GM21786 (cell line): Measurements from ENCODE around the gene KCND1.

Experiments used
- ATAC-seq: cut with Tn5 transposase; IDR thresholded peaks from one replicate; pipeline ENCODE4 v1.9.1; 2021; ENCODE audit not compliant: unreplicated experiment

The KCND1 gene

DNA sequence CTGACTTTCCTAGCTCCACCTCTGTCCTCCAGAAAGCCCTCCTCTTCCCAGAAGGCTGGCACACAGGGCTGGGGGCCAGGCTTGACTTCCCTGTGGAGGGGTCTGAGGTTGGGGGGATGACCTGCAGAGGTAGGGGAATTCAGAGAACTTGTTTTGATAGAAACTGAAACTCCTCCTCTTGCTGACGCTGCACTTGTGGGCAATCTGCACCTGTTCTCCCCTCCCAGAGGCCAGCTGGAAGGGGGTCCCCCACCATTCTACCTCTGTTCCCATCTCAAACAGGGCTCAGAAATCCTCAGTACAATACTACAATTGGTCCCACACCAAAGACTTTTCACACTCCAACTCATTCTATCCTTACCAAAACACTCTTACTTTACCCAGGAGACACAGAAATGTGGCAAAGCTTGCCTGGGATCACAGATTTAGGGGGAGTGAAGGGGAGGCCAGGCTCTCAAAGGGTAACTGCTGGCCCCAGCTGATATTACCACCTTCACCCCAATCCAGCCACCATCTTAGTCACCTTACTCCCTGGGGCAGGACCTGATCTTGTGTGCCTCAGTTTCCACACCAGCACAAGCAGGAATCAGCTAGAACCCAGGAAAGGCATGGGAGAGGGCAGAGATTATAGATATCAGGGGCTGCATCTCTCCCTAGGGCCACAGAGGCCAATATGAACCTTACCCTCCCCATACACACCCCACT, 32.8 kb downstream of the KCND1 start:
- ATAC-seq: peak; percentile 48

DNA sequence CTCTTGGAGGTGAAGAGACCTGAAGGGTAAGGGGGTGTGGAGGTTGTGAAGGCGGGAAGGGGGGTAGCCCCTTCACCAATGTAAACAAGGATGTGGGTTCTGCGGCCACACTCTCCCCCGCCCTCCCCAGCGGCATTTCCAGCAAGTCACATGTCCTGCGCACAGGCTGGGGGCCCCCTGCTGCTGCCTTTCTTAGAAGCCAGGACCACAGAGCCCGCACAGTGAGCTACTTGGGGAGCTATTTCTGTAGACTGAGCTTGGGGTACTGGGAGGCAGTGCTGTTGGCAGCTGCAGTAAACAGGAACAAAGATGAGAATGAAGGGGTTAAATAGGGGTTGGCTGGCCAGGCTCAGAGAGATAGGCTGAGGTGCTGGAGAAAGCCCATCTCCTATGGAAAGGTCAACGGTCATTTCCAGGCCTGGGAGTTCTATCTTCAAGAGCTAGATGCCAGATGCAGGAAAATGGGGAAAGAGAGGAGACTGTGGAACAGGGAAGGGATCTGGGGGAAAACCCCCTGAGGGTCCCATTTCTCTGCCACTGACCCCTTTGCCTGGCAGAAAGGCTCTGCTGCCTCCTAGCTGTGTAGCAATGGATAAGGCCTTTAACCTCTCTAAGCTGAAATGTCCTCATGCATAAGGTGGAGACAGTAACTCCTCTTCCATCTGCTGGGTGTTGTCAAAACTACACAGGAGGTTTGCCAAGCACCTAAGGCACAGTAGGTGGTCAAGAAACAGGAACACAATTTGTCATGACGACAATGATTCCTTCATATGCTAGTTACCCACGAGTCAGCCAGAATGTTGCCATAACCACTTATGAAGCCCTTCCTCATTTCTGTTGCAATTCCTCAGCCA, 34.4 kb downstream of the KCND1 start:
- ATAC-seq: peak; percentile 50

DNA sequence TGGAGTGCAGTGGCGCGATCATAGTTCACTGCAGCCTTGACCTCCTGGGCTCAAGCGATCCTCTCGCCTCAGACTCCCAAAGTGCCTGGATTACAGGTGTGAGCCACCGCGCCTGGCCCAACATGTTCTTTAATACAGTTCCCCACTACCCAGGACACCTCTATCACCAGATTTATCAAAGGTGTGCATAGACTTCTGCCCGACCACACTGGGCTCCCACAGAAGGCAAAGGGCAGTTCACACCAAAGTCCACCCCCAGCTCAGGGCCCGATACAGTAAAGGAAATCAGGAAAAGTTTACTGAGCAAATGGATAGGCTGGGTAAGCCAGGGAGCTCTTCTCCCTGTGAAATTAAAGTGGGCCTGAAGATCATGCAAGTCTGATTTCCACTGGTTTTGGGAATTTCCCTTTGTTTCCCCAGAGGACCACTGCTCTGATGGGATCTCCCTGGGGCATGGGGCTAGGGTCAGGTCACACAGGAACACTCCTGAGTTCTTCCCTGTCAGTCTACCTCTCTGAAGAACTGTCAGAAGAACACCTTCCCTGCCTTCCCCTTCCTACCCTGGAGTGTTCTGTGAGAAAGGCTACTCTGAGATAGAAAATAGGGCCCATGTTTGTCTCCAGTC, 35.1 kb downstream of the KCND1 start:
- ATAC-seq: no peak

DNA sequence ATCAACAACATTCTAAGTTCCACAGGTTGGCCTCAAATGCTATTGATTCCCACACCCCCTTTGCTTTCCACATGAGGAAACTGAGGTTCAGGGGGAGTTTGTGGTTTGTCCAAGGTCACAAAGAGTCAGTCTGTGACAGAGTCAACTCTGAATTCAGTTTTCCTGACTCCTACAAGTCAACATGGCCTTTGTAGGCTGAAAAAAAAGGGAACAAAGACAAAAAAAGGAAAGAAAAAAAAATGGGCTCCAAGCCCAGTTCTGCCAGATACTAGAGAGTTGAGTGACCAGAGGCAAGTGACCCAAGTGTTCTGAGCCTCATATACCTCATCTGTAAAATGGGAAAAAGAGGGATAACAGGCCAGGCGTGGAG, 36.4 kb downstream of the KCND1 start:
- no peak for ATAC-seq

DNA sequence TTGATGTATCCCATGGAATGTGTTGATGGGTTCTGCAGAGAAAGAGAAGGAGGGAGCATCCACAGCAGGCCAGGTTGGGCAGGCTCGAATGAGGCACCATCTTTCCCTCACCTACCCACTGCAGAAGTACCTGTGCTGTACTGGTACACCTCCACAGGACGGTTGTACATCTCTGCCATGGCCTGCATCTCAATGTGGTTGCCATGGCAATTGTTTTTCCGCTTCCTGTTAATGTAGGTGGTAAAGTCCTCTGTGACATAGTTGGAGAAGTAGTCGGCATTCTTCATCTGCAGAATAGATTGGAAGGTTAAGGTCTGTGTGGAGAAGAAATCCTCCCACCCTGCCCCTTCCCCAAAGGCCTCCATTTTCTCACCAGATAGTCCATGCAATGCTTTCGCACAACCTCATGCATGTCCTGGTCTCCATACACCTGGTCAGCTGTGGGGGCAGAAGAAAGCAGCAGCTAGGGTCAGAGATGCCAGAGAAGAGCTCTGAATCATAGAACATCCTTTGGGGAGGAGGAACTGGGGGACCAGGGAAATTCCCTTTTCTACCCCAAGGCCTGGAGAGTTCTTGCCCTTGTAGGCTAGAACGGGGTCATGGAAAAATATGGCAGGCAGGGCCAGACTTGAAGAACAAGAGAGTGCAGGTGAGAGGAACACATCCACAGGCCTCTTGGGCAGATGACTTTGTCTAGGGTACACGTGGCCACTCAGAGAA, 36.9 kb downstream of the KCND1 start:
- ATAC-seq: no peak

DNA sequence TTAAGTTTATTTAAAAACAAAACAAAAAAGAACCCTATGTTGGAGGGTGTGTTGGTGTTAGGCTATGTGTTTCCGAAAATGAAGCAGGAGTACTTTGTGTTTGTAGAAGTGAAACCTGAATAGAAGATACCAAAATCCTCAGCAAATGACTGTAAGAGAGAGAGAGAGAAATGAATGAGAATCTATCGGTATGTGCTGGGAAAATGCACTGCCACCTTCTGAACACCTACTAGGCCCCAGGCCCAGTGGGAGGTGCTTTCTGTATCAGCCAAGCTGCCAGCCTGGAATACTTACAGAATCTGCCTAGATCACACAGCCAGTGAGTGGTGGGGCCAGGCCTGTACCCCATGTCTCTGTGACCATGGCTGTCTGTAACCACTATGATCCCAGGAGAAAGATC, 37.9 kb downstream of the KCND1 start:
- no peak for ATAC-seq

DNA sequence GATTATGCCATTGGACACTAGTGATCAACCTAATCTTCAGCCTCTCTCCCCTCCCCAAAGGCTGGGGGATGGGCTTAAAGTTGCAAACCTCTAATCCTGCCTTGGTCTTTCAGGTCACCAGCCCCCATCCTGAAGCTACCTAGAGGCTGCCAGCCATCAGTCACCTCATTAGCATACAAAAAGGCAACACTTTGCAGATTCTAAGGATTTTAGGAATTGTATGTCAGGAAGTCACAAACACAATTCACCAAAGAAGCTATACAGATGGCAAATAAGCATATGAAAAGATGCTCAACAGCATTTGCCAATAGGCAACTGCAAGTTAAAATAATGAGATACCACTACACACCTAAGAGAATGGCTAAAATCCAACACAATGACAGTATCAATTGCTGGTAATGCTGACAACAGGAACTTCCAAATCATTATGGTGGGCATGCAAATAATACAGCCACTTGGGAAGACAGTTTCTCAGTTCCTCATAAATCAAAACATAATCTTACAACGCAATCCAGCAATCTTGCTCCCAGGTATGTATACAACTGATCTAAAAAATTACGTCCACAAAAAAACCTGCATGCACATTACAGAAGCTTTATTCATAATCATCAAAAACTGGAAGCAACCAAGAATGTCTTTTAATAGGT, 43.8 kb downstream of the KCND1 start:
- no peak for ATAC-seq

DNA sequence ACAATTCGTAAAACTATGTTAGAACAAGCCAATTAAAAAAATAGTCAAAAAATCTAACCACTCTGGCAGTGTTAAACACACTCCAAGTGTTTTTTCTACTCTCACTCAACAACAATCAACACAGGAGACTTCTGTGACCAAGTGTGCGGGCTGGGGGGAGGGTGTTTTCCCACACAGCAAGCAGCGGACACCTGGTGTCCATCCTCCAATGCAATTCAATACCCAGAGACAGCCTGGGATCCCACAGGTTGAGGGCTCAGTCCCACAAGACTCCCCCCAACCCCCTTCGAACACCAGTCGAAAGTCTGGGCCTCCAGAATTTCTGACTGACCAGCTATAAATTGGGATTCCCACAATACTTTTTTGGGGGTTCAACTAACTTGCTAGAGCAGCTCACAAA, 44.5 kb downstream of the KCND1 start:
- ATAC-seq: no peak

DNA sequence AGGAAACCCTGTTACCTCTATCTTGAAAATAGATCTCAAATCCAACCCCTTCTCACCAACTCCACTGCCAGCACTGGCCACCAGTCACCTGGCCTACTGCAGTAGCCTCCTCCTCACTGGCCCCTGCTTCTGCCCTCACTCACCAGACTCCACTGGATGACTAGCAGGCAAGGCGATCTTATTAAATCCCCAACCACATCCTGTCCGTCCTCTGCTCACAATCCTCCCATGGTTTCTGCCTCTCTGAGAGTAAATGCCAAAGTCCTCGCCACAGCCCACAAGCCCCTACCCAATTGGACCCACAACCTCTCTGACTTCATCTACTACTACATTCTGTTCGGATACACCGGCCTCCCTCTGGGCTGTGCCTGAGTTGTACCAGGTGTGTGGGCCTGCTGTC, 47.4 kb downstream of the KCND1 start:
- no peak for ATAC-seq

DNA sequence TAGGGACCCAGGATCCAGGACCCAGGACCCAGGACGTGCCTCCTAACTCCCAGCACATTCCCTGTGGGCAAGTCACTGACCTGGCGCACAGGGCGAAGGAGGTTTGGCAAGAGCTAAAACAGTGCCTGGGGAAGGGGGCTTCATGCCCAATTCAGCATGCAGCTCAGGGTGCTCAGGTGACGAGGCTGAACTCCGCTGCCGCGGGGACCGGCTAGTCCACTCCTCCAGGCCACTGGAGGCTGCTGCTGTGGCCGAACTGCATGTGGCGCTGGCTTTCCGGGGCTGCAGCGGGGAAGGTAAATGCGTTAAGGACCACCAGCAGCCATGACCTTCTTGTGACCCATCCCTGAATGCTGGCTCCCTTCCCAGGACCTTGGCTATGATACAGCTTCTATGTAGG, 47.9 kb downstream of the KCND1 start:
- ATAC-seq: no peak

DNA sequence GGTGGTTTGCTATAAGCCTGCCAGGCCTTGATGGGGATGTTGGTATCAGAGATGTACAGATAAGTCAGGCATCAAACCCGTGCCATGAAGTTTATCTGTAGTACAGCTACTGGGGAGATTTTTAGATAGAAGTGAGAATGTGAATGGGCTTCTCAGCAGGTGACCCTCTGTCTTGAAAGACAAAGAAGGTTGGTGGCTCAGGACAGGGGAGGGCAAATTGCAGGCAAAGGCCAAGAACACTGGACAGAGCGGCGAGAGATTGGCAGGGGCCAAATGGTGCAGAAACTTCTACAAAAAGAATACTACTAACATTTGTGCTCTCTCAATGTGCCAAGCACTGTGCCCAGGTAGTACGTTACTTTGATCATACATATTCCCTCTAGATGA, 50.9 kb downstream of the KCND1 start:
- no peak for ATAC-seq

DNA sequence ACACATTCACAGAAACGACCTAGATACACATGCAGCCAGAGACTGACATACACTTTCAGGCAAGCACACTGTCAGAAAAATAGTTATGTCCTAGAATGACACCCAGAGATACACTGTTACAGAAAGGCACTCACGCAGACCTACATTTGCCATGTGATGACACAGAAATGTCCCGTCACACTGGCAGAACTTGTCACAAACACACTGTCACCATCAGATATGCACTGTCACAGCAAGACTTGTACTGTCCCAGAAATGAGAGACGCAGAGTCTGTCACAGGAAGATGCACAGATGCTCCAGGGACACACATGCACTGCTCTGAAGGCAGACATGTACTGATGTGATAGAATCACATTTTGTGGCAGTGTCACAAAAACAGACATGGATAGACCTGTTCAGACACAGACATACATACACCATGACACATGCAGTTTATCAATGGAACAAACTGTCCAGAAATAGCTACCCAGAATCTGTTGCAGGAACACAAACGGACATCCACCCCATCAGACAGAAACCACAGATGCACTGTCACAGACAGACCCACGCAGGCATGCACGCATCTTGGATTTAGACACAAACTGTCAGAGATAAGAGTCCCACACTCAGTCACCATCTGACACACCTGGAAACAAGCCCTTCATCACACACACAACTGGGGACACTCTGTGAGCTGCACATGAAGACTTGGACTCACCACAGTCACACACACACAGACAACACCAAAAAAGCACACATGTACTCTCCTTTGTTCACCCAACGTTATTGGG, 51.5 kb downstream of the KCND1 start:
- no peak for ATAC-seq

DNA sequence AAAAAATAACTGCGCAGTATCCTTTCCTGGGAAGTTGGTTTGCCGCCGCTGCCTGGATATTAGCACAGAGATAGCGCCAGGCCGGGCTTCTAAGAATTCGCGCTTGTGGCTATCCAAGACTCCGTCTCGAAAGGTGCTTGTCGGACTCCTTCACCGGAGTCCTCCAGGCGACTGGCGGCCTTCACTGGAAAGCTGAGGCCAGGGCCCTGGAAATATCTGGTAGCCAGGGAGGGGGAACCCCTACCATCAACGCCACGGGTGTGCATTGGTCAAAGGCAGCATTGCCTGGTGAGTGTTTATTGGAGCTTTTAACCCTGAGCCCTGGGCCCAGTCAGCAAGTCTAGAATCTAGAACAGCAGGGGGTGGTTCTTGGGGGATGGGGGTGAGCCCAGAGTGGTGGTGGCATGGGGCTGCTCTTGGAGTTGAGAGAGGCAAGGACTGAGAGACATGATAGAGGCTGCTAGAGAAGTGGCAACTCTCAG, 52.2 kb downstream of the KCND1 start:
- no peak for ATAC-seq

DNA sequence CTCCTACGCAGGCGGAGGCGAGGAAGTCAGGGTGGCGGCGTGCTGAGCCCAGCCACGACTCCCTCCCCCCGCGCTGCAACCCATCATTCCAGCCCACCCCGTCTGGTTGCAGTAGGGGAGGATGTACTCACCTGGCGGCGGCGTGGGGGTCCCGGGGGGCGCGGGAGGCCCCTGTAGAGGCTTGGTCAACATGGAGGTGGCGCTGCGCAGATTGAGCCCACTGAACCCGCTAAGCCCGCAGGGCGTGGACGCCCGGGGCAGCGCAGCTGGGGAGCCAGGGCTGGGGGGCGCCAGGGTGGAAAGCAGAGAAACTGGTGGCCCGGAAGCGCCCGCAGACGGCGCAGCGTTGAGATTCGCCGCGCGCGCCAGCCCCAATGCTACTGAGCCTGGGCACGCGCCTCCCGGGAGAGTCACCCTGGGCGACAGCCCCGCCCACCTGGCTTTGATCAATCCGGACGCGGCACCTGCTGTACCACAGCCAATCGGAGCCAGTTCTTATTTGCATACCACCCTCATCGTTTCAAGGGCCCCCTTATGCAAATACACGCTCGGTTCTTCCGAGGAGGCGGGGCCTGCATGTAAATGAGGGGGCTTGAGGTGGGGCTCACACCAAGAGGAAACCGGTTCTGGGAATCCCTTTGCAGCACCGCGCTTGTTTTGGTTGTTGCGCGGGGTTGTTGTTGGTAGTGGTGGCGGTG, 52.9 kb downstream of the KCND1 start, which contains the start of gene PIM2:
Gene PIM2, minus strand, starts transcription at position 382 of the 698 bp plus-strand sequence. Its CDS starts 190 bp downstream, at position 192.
- ATAC-seq: peak; percentile 69

DNA sequence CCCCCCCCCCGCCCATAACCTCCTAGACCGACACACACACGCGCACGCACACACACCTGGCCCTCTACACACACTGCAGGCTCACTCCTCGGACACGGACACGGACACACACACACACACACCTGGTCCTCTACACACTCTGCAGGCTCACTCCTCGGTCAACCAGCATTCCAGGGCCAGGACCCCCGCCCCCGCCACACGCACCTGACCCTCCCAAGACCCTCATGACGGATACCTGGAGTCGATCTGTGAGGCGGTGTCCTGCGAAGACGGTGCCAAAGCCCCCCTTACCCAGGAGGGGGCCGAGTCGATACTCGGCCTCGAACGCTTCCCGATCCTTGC, 53.4 kb downstream of the KCND1 start:
- ATAC-seq: no peak

DNA sequence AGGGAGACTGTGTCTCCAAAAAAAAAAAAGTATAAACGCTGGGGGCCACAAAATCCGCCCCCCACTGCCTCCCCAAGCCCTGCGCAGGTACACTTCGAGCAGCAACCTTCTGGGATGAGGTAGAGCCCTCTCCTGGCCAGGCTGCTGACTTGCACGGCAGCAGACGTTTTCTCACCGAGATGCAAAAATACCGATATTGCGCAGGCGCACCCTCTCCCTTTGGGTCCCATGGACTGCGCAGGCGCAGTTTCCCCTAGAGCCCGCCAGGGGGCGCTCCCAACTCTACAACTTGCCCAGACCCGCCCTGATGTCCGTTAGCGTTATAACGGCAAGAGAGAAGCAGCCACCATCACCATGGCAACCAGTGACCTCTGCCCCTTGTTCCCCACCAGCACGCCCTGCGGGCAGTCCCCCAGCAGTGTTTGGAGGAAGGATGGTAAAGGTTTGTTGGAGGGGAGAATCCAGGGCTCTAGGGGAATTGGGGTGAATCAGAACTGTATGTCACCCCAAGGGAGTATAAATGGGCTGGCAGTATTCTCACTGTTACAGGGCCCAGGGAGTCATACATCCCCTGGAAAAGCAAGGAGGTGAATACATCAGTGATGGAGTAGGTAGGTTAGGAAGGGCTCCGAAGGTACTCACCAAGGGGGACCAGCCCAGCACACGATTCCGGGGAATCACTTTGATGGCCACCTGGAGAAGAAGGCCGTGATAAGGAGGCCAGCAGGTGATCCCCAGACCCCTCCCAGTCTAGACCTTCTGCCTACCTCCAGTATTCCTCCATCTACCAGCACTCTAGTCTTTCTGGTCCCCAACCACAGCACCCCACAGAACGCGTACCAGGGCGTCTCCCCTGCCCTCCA, 54.3 kb downstream of the KCND1 start:
- peak; percentile 46 for ATAC-seq

DNA sequence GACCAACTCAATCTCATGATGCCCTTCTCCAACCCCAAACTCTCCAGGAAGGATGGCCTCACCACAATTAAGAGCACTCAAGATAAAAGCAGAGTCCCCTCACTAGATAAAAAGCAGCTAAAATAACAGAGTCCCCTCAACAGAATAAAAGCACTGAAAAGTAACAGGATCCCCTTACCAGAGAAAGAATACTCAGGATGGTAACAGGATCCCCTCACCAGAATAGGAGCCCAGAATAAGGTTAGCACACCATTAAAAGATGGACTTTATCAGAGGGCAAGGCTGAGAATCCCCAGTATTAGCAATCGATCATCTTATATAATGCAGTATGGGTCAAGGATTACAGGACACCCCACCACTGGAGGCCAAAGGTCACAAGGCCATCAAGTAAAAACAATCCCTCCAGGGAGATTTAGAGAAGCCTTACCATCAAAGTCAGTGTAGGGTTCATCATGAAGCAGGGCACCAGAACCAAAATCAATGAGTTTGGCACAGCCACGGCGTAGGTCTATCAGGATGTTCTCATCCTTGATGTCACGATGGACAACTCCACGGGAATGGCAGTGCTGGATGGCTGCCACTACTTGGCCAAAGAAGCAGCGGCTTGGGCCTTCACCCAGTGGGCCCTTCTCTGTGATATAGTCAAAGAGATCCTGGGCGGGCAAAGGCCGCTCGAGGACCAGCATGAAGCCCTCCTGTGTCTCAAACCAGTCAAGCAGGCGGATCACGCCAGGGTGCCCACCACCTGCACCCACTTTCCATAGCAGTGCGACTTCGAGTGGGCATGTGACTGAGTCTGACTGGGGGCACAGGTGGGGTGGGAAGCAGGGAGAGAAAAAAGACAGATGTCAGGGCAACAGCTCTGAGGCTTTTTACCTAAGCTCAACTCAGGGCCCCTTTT, 56.8 kb downstream of the KCND1 start:
- no peak for ATAC-seq
